DOHH2 (cell line): Measurements from ENCODE around the gene TEX47.

Source experiments
- H3F3A ChIP-seq: fragments of 200-600 bp; sonication (generic), shearing (Covaris generic); 2 replicates; pipeline ENCODE4 v1.6.0; 2016; ENCODE audit warnings: antibody characterized with exemption, mild to moderate bottlenecking; ENCODE audit not compliant: control insufficient read depth, insufficient read depth
- H3K27ac ChIP-seq: fragments of 200-600 bp; sonication (generic); 2 replicates; pipeline ENCODE4 v1.5.1; 2014; ENCODE audit warnings: low read depth, mild to moderate bottlenecking, low read length, moderate library complexity
- H3K27me3 ChIP-seq: fragments of 200-600 bp; sonication (generic); 2 replicates; pipeline ENCODE4 v1.6.1; 2014; ENCODE audit warnings: mild to moderate bottlenecking, low read length, mixed read lengths; ENCODE audit not compliant: control insufficient read depth
- H3K36me3 ChIP-seq: fragments of 200-600 bp; sonication (generic); 2 replicates; pipeline ENCODE4 v1.6.1; 2014; ENCODE audit warnings: mild to moderate bottlenecking, low read length, moderate library complexity, mixed read lengths; ENCODE audit not compliant: control insufficient read depth
- H3K4me1 ChIP-seq: fragments of 200-600 bp; sonication (generic); 2 replicates; pipeline ENCODE4 v1.6.1; 2014; ENCODE audit warnings: mild to moderate bottlenecking, low read length, mixed read lengths; ENCODE audit not compliant: control insufficient read depth
- H3K4me2 ChIP-seq: fragments of 200-600 bp; sonication (generic); 2 replicates; pipeline ENCODE4 v1.6.0; 2014; ENCODE audit warnings: mild to moderate bottlenecking, low read length, moderate library complexity
- H3K4me3 ChIP-seq: fragments of 200-600 bp; sonication (generic); 2 replicates; pipeline ENCODE4 v1.5.1; 2014; ENCODE audit warnings: mild to moderate bottlenecking, low read length, mixed read lengths
- H3K79me2 ChIP-seq: fragments of 200-600 bp; sonication (generic); 2 replicates; pipeline ENCODE4 v1.6.1; 2014; ENCODE audit warnings: mild to moderate bottlenecking, low read length, mixed read lengths; ENCODE audit not compliant: control insufficient read depth
- H3K9me2 ChIP-seq: fragments of 200-600 bp; sonication (generic); replicated peaks from 2 replicates; pipeline ENCODE4 v1.6.1; 2014; ENCODE audit warnings: mild to moderate bottlenecking, low read length, mixed read lengths; ENCODE audit not compliant: control insufficient read depth
- H3K9me3 ChIP-seq: fragments of 200-600 bp; sonication (generic); 2 replicates; pipeline ENCODE4 v1.6.1; 2014; ENCODE audit warnings: antibody characterized with exemption, low read length, mixed read lengths; ENCODE audit not compliant: control insufficient read depth, insufficient read depth
- H4K20me1 ChIP-seq: fragments of 200-600 bp; sonication (generic); 2 replicates; pipeline ENCODE4 v1.6.0; 2014; ENCODE audit warnings: low read depth, mild to moderate bottlenecking, antibody characterized with exemption, low read length, moderate library complexity; ENCODE audit not compliant: control insufficient read depth, insufficient read depth
- EZH2phosphoT487 ChIP-seq: fragments of 200-600 bp; sonication (generic); IDR thresholded peaks from 2 replicates; pipeline ENCODE4 v1.6.1; 2017; ENCODE audit warnings: borderline replicate concordance, mild to moderate bottlenecking, antibody characterized with exemption, low read length, moderate library complexity, mixed read lengths
- TF ChIP-seq, protein P1 (sequence below): fragments of 200-600 bp; sonication (generic); IDR thresholded peaks from one replicate; pipeline ENCODE4 v1.5.1; 2014; ENCODE audit warnings: antibody characterized with exemption, mild to moderate bottlenecking, low read depth, low read length; ENCODE audit not compliant: poor library complexity, severe bottlenecking

The TEX47 gene

DNA sequence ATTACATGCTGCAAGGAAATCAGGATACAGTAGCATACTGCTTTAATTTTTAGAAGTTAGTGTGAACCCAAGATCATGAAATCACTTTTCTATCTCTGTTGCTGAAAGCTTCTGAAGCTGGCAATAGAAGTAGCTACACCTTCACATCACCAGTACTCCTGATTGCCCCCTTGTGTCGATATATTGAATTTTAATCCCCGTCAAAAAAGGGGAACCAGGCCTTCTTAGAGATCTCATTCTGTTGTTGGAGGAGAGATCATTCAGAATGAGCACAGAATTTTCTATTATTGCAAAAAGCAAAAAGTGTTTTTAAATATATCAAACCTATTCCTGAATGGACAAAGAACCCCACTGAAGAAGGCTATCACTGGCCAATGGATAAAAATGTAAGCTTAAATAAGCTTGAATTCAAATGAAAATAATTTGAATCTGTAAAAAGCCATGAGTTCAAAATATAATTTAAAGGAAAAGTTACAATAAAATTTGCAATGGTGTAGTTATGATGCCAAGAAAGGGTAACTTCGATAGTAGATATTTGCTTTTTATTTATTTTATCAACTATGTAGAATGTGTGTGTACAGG, 39.7 kb upstream of the TEX47 start:
- Histone ChIP-seq H3K27ac (no peak overlapping the region), H3K4me2 (no peak overlapping the region)

DNA sequence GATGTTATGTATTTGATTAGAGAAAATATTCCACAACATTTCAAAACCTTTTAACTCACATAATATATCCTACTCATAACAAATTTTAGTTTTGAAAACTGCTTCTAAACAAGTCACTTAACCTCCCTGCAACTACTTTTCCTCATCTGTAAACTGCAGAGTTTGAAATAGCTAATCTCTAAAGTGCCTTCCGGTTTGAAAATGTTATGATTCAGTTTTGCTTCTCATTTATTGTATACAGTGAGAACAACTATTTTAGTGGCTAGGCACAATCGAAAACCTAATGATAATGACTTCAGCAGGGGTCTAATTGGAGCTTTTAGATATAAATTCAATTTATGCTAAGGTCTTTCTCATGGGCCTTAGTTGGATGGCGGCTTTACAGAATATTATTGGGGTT, 30.7 kb upstream of the TEX47 start:
- Histone ChIP-seq H3K27ac (no peak overlapping the region), H3K27me3 (no peaks in the 10 kb centered on the region), H3K9me3 (no peaks in the 10 kb centered on the region), H3F3A (no peaks in the 10 kb centered on the region), H3K9me2 (no peaks in the 10 kb centered on the region), H4K20me1 (no peaks in the 10 kb centered on the region), H3K4me3 (no peak overlapping the region), H3K4me2 (no peak overlapping the region), H3K4me1 (no peaks in the 10 kb centered on the region), H3K79me2 (no peaks in the 10 kb centered on the region), H3K36me3 (no peaks in the 10 kb centered on the region)
- TF ChIP-seq EZH2phosphoT487 = no peak
- TF ChIP-seq, protein P1, sequence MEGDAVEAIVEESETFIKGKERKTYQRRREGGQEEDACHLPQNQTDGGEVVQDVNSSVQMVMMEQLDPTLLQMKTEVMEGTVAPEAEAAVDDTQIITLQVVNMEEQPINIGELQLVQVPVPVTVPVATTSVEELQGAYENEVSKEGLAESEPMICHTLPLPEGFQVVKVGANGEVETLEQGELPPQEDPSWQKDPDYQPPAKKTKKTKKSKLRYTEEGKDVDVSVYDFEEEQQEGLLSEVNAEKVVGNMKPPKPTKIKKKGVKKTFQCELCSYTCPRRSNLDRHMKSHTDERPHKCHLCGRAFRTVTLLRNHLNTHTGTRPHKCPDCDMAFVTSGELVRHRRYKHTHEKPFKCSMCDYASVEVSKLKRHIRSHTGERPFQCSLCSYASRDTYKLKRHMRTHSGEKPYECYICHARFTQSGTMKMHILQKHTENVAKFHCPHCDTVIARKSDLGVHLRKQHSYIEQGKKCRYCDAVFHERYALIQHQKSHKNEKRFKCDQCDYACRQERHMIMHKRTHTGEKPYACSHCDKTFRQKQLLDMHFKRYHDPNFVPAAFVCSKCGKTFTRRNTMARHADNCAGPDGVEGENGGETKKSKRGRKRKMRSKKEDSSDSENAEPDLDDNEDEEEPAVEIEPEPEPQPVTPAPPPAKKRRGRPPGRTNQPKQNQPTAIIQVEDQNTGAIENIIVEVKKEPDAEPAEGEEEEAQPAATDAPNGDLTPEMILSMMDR = no peak

More for the DNA sequence above, 39.7 kb upstream of the TEX47 start:
- Histone ChIP-seq H3F3A (no peaks in the 10 kb centered on the region), H4K20me1 (no peaks in the 10 kb centered on the region), H3K79me2 (no peaks in the 10 kb centered on the region), H3K27me3 (no peaks in the 10 kb centered on the region), H3K4me1 (no peaks in the 10 kb centered on the region), H3K9me2 (no peaks in the 10 kb centered on the region), H3K4me3 (no peak overlapping the region), H3K36me3 (no peaks in the 10 kb centered on the region), H3K9me3 (no peaks in the 10 kb centered on the region)
- TF ChIP-seq, protein P1 = peak; percentile 59
- TF ChIP-seq EZH2phosphoT487 = no peak

DNA sequence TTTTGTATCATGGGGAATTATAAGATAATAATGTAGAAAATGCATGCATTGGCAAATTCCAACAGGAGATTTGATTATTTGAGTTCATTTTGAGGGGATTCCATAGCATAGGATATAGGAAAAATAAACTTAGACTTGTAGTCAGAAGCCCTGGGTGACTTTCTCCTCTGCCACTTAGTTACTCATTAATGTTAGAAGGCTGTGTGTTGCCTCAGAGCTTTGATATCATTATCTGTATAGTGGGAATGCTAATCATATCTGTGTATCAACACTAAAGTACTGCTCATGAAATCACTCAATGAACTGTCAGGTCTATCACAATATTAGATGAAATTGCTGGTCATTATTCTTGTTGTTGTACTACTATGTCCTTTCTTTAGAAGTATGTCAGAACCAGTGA, 23.0 kb upstream of the TEX47 start:
- Histone ChIP-seq H3F3A (no peaks in the 10 kb centered on the region), H4K20me1 (no peaks in the 10 kb centered on the region), H3K27ac (no peak overlapping the region), H3K79me2 (no peaks in the 10 kb centered on the region), H3K9me2 (no peaks in the 10 kb centered on the region), H3K4me1 (no peaks in the 10 kb centered on the region), H3K27me3 (no peaks in the 10 kb centered on the region), H3K4me3 (no peak overlapping the region), H3K9me3 (no peaks in the 10 kb centered on the region), H3K36me3 (no peaks in the 10 kb centered on the region), H3K4me2 (no peak overlapping the region)
- TF ChIP-seq, protein P1 = no peak
- TF ChIP-seq EZH2phosphoT487 = no peak
